Measurements from ENCODE around the gene KIF13A. TPM values are rescaled to one million over a fixed set of nuclear protein-coding genes. Genes with fewer than 3 reads are reported as not detected.
"Not testable (repeated sequence)": the region's sequence is repeated elsewhere in the genome, so short reads cannot be mapped to it uniquely, and the experiment has no call there.

Gene KIF13A
- total RNA-seq, 1 experiment from 2014 or later: 14.1 TPM

- Mint-ChIP-seq H3K36me3 (ENCODE audit: insufficient read depth, unreplicated experiment) (no peaks in the 10 kb centered on the region), H3K27me3 (ENCODE audit: unreplicated experiment) (no peaks in the 10 kb centered on the region), H3K9me3 (ENCODE audit: low read depth, unreplicated experiment) (no peaks in the 10 kb centered on the region), H3K27ac (ENCODE audit: unreplicated experiment) (no peak overlapping the region), H3K4me3 (ENCODE audit: low read depth, unreplicated experiment) (no peak overlapping the region), H3K4me1 (ENCODE audit: low read depth, unreplicated experiment) (no peaks in the 10 kb centered on the region)
- intact Hi-C loops (cut with micrococcal nuclease; ENCODE audit: unreplicated experiment): no loop called here
- no peak for TF ChIP-seq CTCF (IDR thresholded peaks at IDR 0.05; ENCODE audit: unreplicated experiment)
- no peak for DNase-seq
- CTCF ChIA-PET: no interaction called here
- no TSS peak for BruUV-seq (replicated peaks)
Measured at GRCh38 chr6:17758119-17758518, 229.3 kb downstream of the KIF13A start.

GRCh38 chr6:17754254-17754653, 233.2 kb downstream of the KIF13A start:
- Mint-ChIP-seq H3K4me1 (ENCODE audit: low read depth, unreplicated experiment) (no peaks in the 10 kb centered on the region), H3K27ac (ENCODE audit: unreplicated experiment) (no peak overlapping the region), H3K36me3 (ENCODE audit: insufficient read depth, unreplicated experiment) (peaks cover 5% of the 10 kb centered on the region), H3K4me3 (ENCODE audit: low read depth, unreplicated experiment) (no peak overlapping the region), H3K9me3 (ENCODE audit: low read depth, unreplicated experiment) (no peaks in the 10 kb centered on the region), H3K27me3 (ENCODE audit: unreplicated experiment) (no peaks in the 10 kb centered on the region)
- CTCF ChIA-PET: no interaction called here
- TF ChIP-seq CTCF (IDR thresholded peaks at IDR 0.05; ENCODE audit: unreplicated experiment): no peak
- intact Hi-C loops (cut with micrococcal nuclease; ENCODE audit: unreplicated experiment): no loop called here
- no peak for DNase-seq
- BruUV-seq (replicated peaks): no TSS peak

GRCh38 chr6:17745324-17745723, 242.1 kb downstream of the KIF13A start:
- H3K4me1 Mint-ChIP-seq (ENCODE audit: low read depth, unreplicated experiment); intact Hi-C loops (cut with micrococcal nuclease; ENCODE audit: unreplicated experiment); BruUV-seq (replicated peaks); H3K27ac Mint-ChIP-seq (ENCODE audit: unreplicated experiment); H3K9me3 Mint-ChIP-seq (ENCODE audit: low read depth, unreplicated experiment); H3K27me3 Mint-ChIP-seq (ENCODE audit: unreplicated experiment); DNase-seq; H3K36me3 Mint-ChIP-seq (ENCODE audit: insufficient read depth, unreplicated experiment); H3K4me3 Mint-ChIP-seq (ENCODE audit: low read depth, unreplicated experiment): not testable (repeated sequence)
- CTCF ChIA-PET: interaction anchor here (0.7 kb wide), 1 partner anchor 20 kb away, joined by 5 read pairs; no protein-coding TSS in a partner anchor

GRCh38 chr6:17744757-17745308, 242.6 kb downstream of the KIF13A start:
- H3K4me3 Mint-ChIP-seq (ENCODE audit: low read depth, unreplicated experiment); DNase-seq; BruUV-seq (replicated peaks); H3K9me3 Mint-ChIP-seq (ENCODE audit: low read depth, unreplicated experiment); H3K27me3 Mint-ChIP-seq (ENCODE audit: unreplicated experiment); H3K36me3 Mint-ChIP-seq (ENCODE audit: insufficient read depth, unreplicated experiment); intact Hi-C loops (cut with micrococcal nuclease; ENCODE audit: unreplicated experiment); H3K4me1 Mint-ChIP-seq (ENCODE audit: low read depth, unreplicated experiment); H3K27ac Mint-ChIP-seq (ENCODE audit: unreplicated experiment): not testable (repeated sequence)
- CTCF ChIA-PET: interaction anchor here (0.7 kb wide), 1 partner anchor 20 kb away, joined by 5 read pairs; no protein-coding TSS in a partner anchor

- CTCF ChIA-PET: interaction anchor here (0.6 kb wide), 1 partner anchor 825 kb away, joined by 3 read pairs; no protein-coding TSS in a partner anchor
Measured at GRCh38 chr6:17744019-17744756, 243.2 kb downstream of the KIF13A start.

More at GRCh38 chr6:17744019-17744756, 243.2 kb downstream of the KIF13A start:
- TF ChIP-seq CTCF (IDR thresholded peaks at IDR 0.05; ENCODE audit: unreplicated experiment): no peak
- BruUV-seq (replicated peaks): no TSS peak
- no peak overlapping the region for H3K4me3 Mint-ChIP-seq (ENCODE audit: low read depth, unreplicated experiment)
- H3K9me3 Mint-ChIP-seq (ENCODE audit: low read depth, unreplicated experiment): no peaks in the 10 kb centered on the region
- no peak overlapping the region for H3K27ac Mint-ChIP-seq (ENCODE audit: unreplicated experiment)
- intact Hi-C loops (cut with micrococcal nuclease; ENCODE audit: unreplicated experiment): no loop called here
- no peaks in the 10 kb centered on the region for H3K36me3 Mint-ChIP-seq (ENCODE audit: insufficient read depth, unreplicated experiment)
- no peak for DNase-seq
- H3K27me3 Mint-ChIP-seq (ENCODE audit: unreplicated experiment): no peaks in the 10 kb centered on the region
- H3K4me1 Mint-ChIP-seq (ENCODE audit: low read depth, unreplicated experiment): no peaks in the 10 kb centered on the region

Data from Calu3 (cell line).